Mesendoderm (in vitro differentiated cells): ENCODE results near the gene MARK3.

Experiments used
- DNase-seq: peaks from one replicate; pipeline ENCODE4 v3.0.0; 2013
- H2AK5ac ChIP-seq: 2 replicates; pipeline ENCODE4 v1.6.1; 2013; ENCODE audit warnings: low read length, inconsistent platforms
- H2BK120ac ChIP-seq: 2 replicates; pipeline ENCODE4 v1.6.1; 2013; ENCODE audit warnings: low read depth, mild to moderate bottlenecking, low read length, moderate library complexity, mixed read lengths
- H2BK15ac ChIP-seq: replicated peaks from 2 replicates; pipeline ENCODE4 v1.6.1; 2013; ENCODE audit warnings: low read depth, mild to moderate bottlenecking, moderate library complexity
- H2BK5ac ChIP-seq: 2 replicates; pipeline ENCODE4 v1.6.1; 2013; ENCODE audit warnings: low read length, inconsistent platforms
- H3K18ac ChIP-seq: 2 replicates; pipeline ENCODE4 v1.6.1; 2013; ENCODE audit warnings: mild to moderate bottlenecking, low read length, mixed read lengths
- H3K23ac ChIP-seq: one replicate; pipeline ENCODE4 v1.6.1; 2013; ENCODE audit warnings: low read length
- H3K27ac ChIP-seq: 2 replicates; pipeline ENCODE4 v1.5.1; 2013; ENCODE audit warnings: low read depth, mild to moderate bottlenecking, inconsistent platforms, low read length, moderate library complexity
- H3K27me3 ChIP-seq: 2 replicates; pipeline ENCODE4 v1.6.1; 2013; ENCODE audit warnings: low read length, control low read depth, mild to moderate bottlenecking, inconsistent platforms; ENCODE audit not compliant: insufficient read depth, poor library complexity
- H3K36me3 ChIP-seq: 2 replicates; pipeline ENCODE4 v1.6.1; 2013; ENCODE audit warnings: low read length, inconsistent platforms; ENCODE audit not compliant: control insufficient read depth, insufficient read depth
- H3K4ac ChIP-seq: one replicate; pipeline ENCODE4 v1.6.1; 2013; ENCODE audit warnings: low read depth, mild to moderate bottlenecking, low read length, moderate library complexity
- H3K4me1 ChIP-seq: 2 replicates; pipeline ENCODE4 v1.6.1; 2013; ENCODE audit warnings: low read depth, low read length, inconsistent platforms; ENCODE audit not compliant: control insufficient read depth
- H3K4me2 ChIP-seq: 2 replicates; pipeline ENCODE4 v1.6.1; 2013; ENCODE audit warnings: low read length
- H3K4me3 ChIP-seq: 2 replicates; pipeline ENCODE4 v1.5.1; 2013; ENCODE audit warnings: mild to moderate bottlenecking, low read length
- H3K56ac ChIP-seq: one replicate; pipeline ENCODE4 v1.6.1; 2013; ENCODE audit warnings: low read length
- H3K79me1 ChIP-seq: 2 replicates; pipeline ENCODE4 v1.6.1; 2013; ENCODE audit warnings: low read length, inconsistent platforms
- H3K79me2 ChIP-seq: 2 replicates; pipeline ENCODE4 v1.6.1; 2013; ENCODE audit warnings: mild to moderate bottlenecking, low read length; ENCODE audit not compliant: control insufficient read depth, insufficient read depth
- H3K9ac ChIP-seq: 2 replicates; pipeline ENCODE4 v1.6.1; 2013; ENCODE audit warnings: low read length, inconsistent platforms
- H4K5ac ChIP-seq: one replicate; pipeline ENCODE4 v1.6.1; 2013; ENCODE audit warnings: low read length
- H4K8ac ChIP-seq: one replicate; pipeline ENCODE4 v1.6.1; 2013; ENCODE audit warnings: low read depth, mild to moderate bottlenecking, control low read depth, low read length, moderate library complexity
- WGBS: extraction: QIAGEN DNeasy Blood & Tissue Kit; methylation state at CpG from one replicate; pipeline ENCODE4 v1.1.7; 2013; ENCODE audit warnings: low lambda C conversion rate, missing lambda C conversion rate; ENCODE audit not compliant: insufficient coverage; ENCODE audit errors: extremely low coverage; 5-methylcytosine and 5-hydroxymethylcytosine counted together

MARK3 gene

GRCh38 chr14:103449634-103450161 lies 64.5 kb downstream of the MARK3 start:
- Histone ChIP-seq H3K56ac (no peak overlapping the region), H3K36me3 (no peaks in the 10 kb centered on the region), H2BK5ac (no peak overlapping the region), H3K79me2 (peaks cover 10% of the 10 kb centered on the region), H4K8ac (no peak overlapping the region), H3K4me3 (no peak overlapping the region), H3K79me1 (peaks cover 3% of the 10 kb centered on the region), H2BK15ac (no peak overlapping the region), H3K18ac (no peak overlapping the region), H3K4ac (no peak overlapping the region), H3K9ac (no peak overlapping the region), H3K23ac (no peak overlapping the region), H3K4me2 (no peak overlapping the region), H4K5ac (no peak overlapping the region), H2AK5ac (no peak overlapping the region), H3K27me3 (no peaks in the 10 kb centered on the region), H3K27ac (no peak overlapping the region), H2BK120ac (no peak overlapping the region), H3K4me1 (peaks cover 6% of the 10 kb centered on the region)
- no peak for DNase-seq
- WGBS: no CpG with 5 or more reads among the region's 2 CpGs

GRCh38 chr14:103450416-103450815 lies 65.2 kb downstream of the MARK3 start:
- H3K27me3 ChIP-seq: no peaks in the 10 kb centered on the region

DNA sequence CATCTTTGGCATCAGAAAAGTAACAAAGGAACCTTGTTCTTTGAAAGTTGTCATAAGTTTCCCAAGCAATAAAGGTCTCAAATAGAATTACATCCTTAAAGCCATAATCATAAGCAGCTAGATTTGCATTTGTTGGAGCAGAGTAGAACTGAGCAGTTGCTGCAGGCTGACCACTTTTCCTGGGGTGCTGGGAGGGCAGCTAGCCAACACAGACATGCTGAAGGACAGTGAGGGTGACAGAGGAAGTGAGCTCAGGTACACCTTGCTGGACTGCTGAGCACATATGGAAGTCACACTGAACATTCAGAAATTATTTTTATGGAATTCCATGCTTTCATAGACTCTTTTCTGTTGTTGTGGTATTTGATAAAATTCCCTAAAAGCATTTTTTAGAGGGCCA lies 66.2 kb downstream of the MARK3 start:
- no peak overlapping the region for H2AK5ac ChIP-seq
- no peak overlapping the region for H3K23ac ChIP-seq
- H3K79me2 ChIP-seq: peaks cover 7% of the 10 kb centered on the region
- H2BK5ac ChIP-seq: no peak overlapping the region
- peaks cover 2% of the 10 kb centered on the region for H3K4me1 ChIP-seq
- H3K79me1 ChIP-seq: peaks cover 3% of the 10 kb centered on the region
- no peak overlapping the region for H4K8ac ChIP-seq
- no peak overlapping the region for H2BK120ac ChIP-seq
- H4K5ac ChIP-seq: no peak overlapping the region
- H3K36me3 ChIP-seq: no peaks in the 10 kb centered on the region
- H3K4me2 ChIP-seq: no peak overlapping the region
- H3K18ac ChIP-seq: no peak overlapping the region
- no peak overlapping the region for H2BK15ac ChIP-seq
- DNase-seq: no peak
- no peak overlapping the region for H3K4me3 ChIP-seq
- H3K9ac ChIP-seq: no peak overlapping the region
- H3K56ac ChIP-seq: no peak overlapping the region
- no peak overlapping the region for H3K4ac ChIP-seq
- H3K27ac ChIP-seq: no peak overlapping the region
- no peaks in the 10 kb centered on the region for H3K27me3 ChIP-seq

More at GRCh38 chr14:103450416-103450815, 65.2 kb downstream of the MARK3 start:
- no peak overlapping the region for H4K8ac ChIP-seq
- peaks cover 6% of the 10 kb centered on the region for H3K4me1 ChIP-seq
- peaks cover 10% of the 10 kb centered on the region for H3K79me2 ChIP-seq
- no peak overlapping the region for H3K56ac ChIP-seq
- H3K23ac ChIP-seq: no peak overlapping the region
- no peak overlapping the region for H3K4me2 ChIP-seq
- H2BK120ac ChIP-seq: no peak overlapping the region
- no peak for DNase-seq
- H3K4me3 ChIP-seq: no peak overlapping the region
- peaks cover 3% of the 10 kb centered on the region for H3K79me1 ChIP-seq
- WGBS: no CpG with 5 or more reads among the region's 2 CpGs
- no peak overlapping the region for H2BK5ac ChIP-seq
- H3K36me3 ChIP-seq: no peaks in the 10 kb centered on the region
- H2BK15ac ChIP-seq: no peak overlapping the region
- no peak overlapping the region for H3K9ac ChIP-seq
- H2AK5ac ChIP-seq: no peak overlapping the region
- no peak overlapping the region for H3K18ac ChIP-seq
- no peak overlapping the region for H4K5ac ChIP-seq
- H3K27ac ChIP-seq: no peak overlapping the region
- no peak overlapping the region for H3K4ac ChIP-seq

- no peak overlapping the region for H3K4ac ChIP-seq
- H3K18ac ChIP-seq: no peak overlapping the region
- no peaks in the 10 kb centered on the region for H3K36me3 ChIP-seq
- no peak overlapping the region for H3K27ac ChIP-seq
- H3K27me3 ChIP-seq: no peaks in the 10 kb centered on the region
- no peak overlapping the region for H4K8ac ChIP-seq
- H4K5ac ChIP-seq: no peak overlapping the region
- peaks cover 1% of the 10 kb centered on the region for H3K79me2 ChIP-seq
- H2BK120ac ChIP-seq: no peak overlapping the region
- DNase-seq: no peak
- H3K4me1 ChIP-seq: peaks cover 2% of the 10 kb centered on the region
- no peak overlapping the region for H2BK5ac ChIP-seq
- H3K23ac ChIP-seq: no peak overlapping the region
- no peak overlapping the region for H3K9ac ChIP-seq
- WGBS: no CpG with 5 or more reads among the region's 6 CpGs
- H2BK15ac ChIP-seq: no peak overlapping the region
- no peak overlapping the region for H3K4me2 ChIP-seq
- H3K79me1 ChIP-seq: peaks cover 3% of the 10 kb centered on the region
- H3K4me3 ChIP-seq: no peak overlapping the region
- H3K56ac ChIP-seq: no peak overlapping the region
- no peak overlapping the region for H2AK5ac ChIP-seq
Observed at GRCh38 chr14:103453791-103454190, 68.6 kb downstream of the MARK3 start.

DNA sequence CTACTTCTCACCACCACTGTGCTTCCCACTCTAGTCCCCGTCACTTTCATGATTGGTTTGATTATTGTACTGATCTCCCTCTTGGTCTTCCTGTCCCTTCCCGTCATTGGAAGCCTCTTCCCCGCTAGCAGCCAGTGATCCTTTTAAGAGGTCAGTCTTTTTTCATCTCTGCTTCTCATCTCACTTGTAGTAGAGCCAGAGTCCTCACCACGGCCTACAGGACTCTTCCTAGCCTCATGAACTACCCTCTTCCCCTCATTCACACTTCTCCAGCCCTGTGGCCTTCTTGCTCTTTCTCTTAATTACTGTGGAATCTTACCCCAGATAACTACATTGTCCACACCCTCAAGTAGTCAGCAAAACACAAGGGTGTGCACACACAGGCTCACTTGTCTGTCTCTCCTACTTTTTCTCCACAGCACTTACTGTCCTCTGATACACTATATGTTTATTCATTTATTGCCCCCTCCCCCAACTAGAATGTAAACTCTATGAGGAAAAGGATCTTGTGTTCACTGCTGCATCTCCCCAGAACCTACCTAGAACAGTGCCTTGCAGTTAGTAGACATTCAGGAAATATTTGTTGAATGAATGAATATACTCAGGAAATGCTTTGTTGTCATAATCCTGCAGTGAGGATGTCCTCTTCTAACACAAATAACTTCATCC lies 71.1 kb downstream of the MARK3 start:
- no peak overlapping the region for H3K4ac ChIP-seq
- peak overlapping the region; percentile 1 for H3K27ac ChIP-seq
- no peak overlapping the region for H2BK120ac ChIP-seq
- no peak overlapping the region for H3K18ac ChIP-seq
- WGBS: no CpG with 5 or more reads among the region's 4 CpGs
- no peak overlapping the region for H4K5ac ChIP-seq
- no peak overlapping the region for H3K4me2 ChIP-seq
- H3K9ac ChIP-seq: no peak overlapping the region
- H3K4me1 ChIP-seq: peaks cover 2% of the 10 kb centered on the region
- H3K56ac ChIP-seq: no peak overlapping the region
- no peak overlapping the region for H4K8ac ChIP-seq
- peaks cover 1% of the 10 kb centered on the region for H3K79me2 ChIP-seq
- DNase-seq: peak; percentile 75
- peaks cover 3% of the 10 kb centered on the region for H3K79me1 ChIP-seq
- no peak overlapping the region for H3K23ac ChIP-seq
- no peak overlapping the region for H3K4me3 ChIP-seq
- no peak overlapping the region for H2BK15ac ChIP-seq
- H2BK5ac ChIP-seq: no peak overlapping the region
- no peak overlapping the region for H2AK5ac ChIP-seq
- no peaks in the 10 kb centered on the region for H3K27me3 ChIP-seq
- no peaks in the 10 kb centered on the region for H3K36me3 ChIP-seq

DNA sequence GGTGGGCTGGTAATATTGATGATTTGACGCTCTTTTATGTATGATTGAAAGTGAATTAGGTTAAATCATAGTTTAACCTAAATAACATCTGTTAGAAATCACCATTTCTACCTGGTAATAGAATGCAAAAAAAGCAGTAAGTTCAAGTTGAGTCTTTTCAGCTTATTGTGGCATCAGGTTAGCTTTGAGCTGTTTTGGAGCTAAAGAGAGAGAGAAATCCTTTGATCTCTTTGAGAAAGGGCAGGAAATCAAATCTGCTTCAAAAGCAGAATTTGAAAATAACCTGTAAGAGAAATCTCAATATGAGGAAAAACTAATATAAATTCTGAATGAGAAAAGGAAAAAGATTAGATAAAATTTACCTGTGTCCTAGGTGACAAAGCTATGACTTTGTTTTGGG lies 75.2 kb downstream of the MARK3 start:
- H3K9ac ChIP-seq: no peak overlapping the region
- no peak overlapping the region for H3K4me2 ChIP-seq
- H2AK5ac ChIP-seq: no peak overlapping the region
- H2BK120ac ChIP-seq: no peak overlapping the region
- no peak overlapping the region for H4K8ac ChIP-seq
- no peak overlapping the region for H3K4me3 ChIP-seq
- no CpG with 5 or more reads among the region's 1 CpG for WGBS
- H2BK15ac ChIP-seq: no peak overlapping the region
- H3K79me1 ChIP-seq: no peaks in the 10 kb centered on the region
- no peak overlapping the region for H3K27ac ChIP-seq
- DNase-seq: no peak
- H3K4me1 ChIP-seq: peaks cover 2% of the 10 kb centered on the region
- H3K56ac ChIP-seq: no peak overlapping the region
- H3K36me3 ChIP-seq: no peaks in the 10 kb centered on the region
- H4K5ac ChIP-seq: no peak overlapping the region
- H3K79me2 ChIP-seq: no peaks in the 10 kb centered on the region
- no peak overlapping the region for H2BK5ac ChIP-seq
- H3K27me3 ChIP-seq: no peaks in the 10 kb centered on the region
- H3K4ac ChIP-seq: no peak overlapping the region
- H3K18ac ChIP-seq: no peak overlapping the region
- no peak overlapping the region for H3K23ac ChIP-seq
